Measurements from ENCODE around the gene PMM2.

PMM2 gene

GRCh38 chr16:8768283-8768682 lies 29.4 kb upstream of the PMM2 start:
- H3K4me3 ChIP-seq (ENCODE audit: low read depth, low read length) = no peak overlapping the region
- no peak for TF ChIP-seq CTCF (IDR thresholded peaks at IDR 0.05; ENCODE audit: insufficient read depth, low read depth, low read length, missing control alignments)
- DNase-seq (ENCODE audit: low read depth) = no peak

- no peak overlapping the region for H3K4me3 ChIP-seq (ENCODE audit: low read depth, low read length)
- no peak for TF ChIP-seq CTCF (IDR thresholded peaks at IDR 0.05; ENCODE audit: insufficient read depth, low read depth, low read length, missing control alignments)
- no peak for DNase-seq (ENCODE audit: low read depth)
Measured at GRCh38 chr16:8768692-8769091, 28.9 kb upstream of the PMM2 start.

- TF ChIP-seq CTCF (IDR thresholded peaks at IDR 0.05; ENCODE audit: insufficient read depth, low read depth, low read length, missing control alignments) = no peak
- H3K4me3 ChIP-seq (ENCODE audit: low read depth, low read length) = no peak overlapping the region
- DNase-seq (ENCODE audit: low read depth) = no peak
Measured at GRCh38 chr16:8773537-8773936, 24.1 kb upstream of the PMM2 start.

GRCh38 chr16:8774208-8774607 lies 23.4 kb upstream of the PMM2 start:
- H3K4me3 ChIP-seq (ENCODE audit: low read depth, low read length) = no peak overlapping the region
- no peak for TF ChIP-seq CTCF (IDR thresholded peaks at IDR 0.05; ENCODE audit: insufficient read depth, low read depth, low read length, missing control alignments)
- no peak for DNase-seq (ENCODE audit: low read depth)

GRCh38 chr16:8775359-8775758 lies 22.3 kb upstream of the PMM2 start:
- H3K4me3 ChIP-seq (ENCODE audit: low read depth, low read length) = no peak overlapping the region
- TF ChIP-seq CTCF (IDR thresholded peaks at IDR 0.05; ENCODE audit: insufficient read depth, low read depth, low read length, missing control alignments) = no peak
- no peak for DNase-seq (ENCODE audit: low read depth)

GRCh38 chr16:8776129-8776584 lies 21.5 kb upstream of the PMM2 start:
- no peak for DNase-seq (ENCODE audit: low read depth)
- no peak overlapping the region for H3K4me3 ChIP-seq (ENCODE audit: low read depth, low read length)
- TF ChIP-seq CTCF (IDR thresholded peaks at IDR 0.05; ENCODE audit: insufficient read depth, low read depth, low read length, missing control alignments) = no peak

- no peak overlapping the region for H3K4me3 ChIP-seq (ENCODE audit: low read depth, low read length)
- DNase-seq (ENCODE audit: low read depth) = no peak
- TF ChIP-seq CTCF (IDR thresholded peaks at IDR 0.05; ENCODE audit: insufficient read depth, low read depth, low read length, missing control alignments) = no peak
Measured at GRCh38 chr16:8777217-8777616, 20.4 kb upstream of the PMM2 start.

Data from GM12865 (cell line).